RWPE2 (cell line): ENCODE results near the gene EGFLAM.

Source experiments
- ATAC-seq: fragments of 200-7000 bp; cut with Tn5 transposase; 3 replicates; pipeline ENCODE4 v1.9.1; 2021; ENCODE audit warnings: low read depth
- DNase-seq: peaks from one replicate; pipeline ENCODE4 v3.0.0-alpha.2; 2020; ENCODE audit warnings: low spot score
- H3K27ac ChIP-seq: fragments of 450-650 bp; 2 replicates; pipeline ENCODE4 v1.5.1; 2017; ENCODE audit warnings: mild to moderate bottlenecking; ENCODE audit not compliant: poor library complexity, severe bottlenecking
- H3K27me3 ChIP-seq: fragments of 250-450 bp; sonication (Bioruptor Pico); 2 replicates; pipeline ENCODE4 v1.5.1; 2021; ENCODE audit warnings: mild to moderate bottlenecking, moderate library complexity; ENCODE audit not compliant: insufficient read depth, poor library complexity, severe bottlenecking
- H3K36me3 ChIP-seq: fragments of 250-450 bp; sonication (Bioruptor Pico); 2 replicates; pipeline ENCODE4 v1.5.1; 2020; ENCODE audit warnings: low read depth, mild to moderate bottlenecking, moderate library complexity
- H3K4me1 ChIP-seq: fragments of 250-450 bp; sonication (Bioruptor Pico); 2 replicates; pipeline ENCODE4 v1.5.1; 2021; ENCODE audit warnings: mild to moderate bottlenecking, moderate library complexity; ENCODE audit not compliant: insufficient read depth, poor library complexity, severe bottlenecking
- H3K4me3 ChIP-seq: fragments of 250-450 bp; sonication (Bioruptor Pico); 2 replicates; pipeline ENCODE4 v1.5.1; 2021; ENCODE audit warnings: mild to moderate bottlenecking, moderate library complexity; ENCODE audit not compliant: severe bottlenecking
- H3K9me3 ChIP-seq: fragments of 250-450 bp; sonication (Bioruptor Pico); 2 replicates; pipeline ENCODE4 v1.5.1; 2021; ENCODE audit warnings: mild to moderate bottlenecking, moderate library complexity; ENCODE audit not compliant: severe bottlenecking
- TF ChIP-seq, protein P1 (sequence below): fragments of 450-650 bp; IDR thresholded peaks from one replicate; pipeline ENCODE4 v1.5.1; 2017; ENCODE audit warnings: mild to moderate bottlenecking, moderate library complexity; ENCODE audit not compliant: poor library complexity, severe bottlenecking

The EGFLAM gene

GRCh38 chr5:38258319-38259061 lies at the start of gene EGFLAM:
EGFLAM (plus strand) TSS chr5:38258559; CDS start chr5:38258755, 196 bp downstream.
- no peaks in the 10 kb centered on the region for H3K9me3 ChIP-seq
- DNase-seq (no peak), ATAC-seq (peak; percentile 88)
- no peaks in the 10 kb centered on the region for H3K4me1 ChIP-seq
- TF ChIP-seq, protein P1, sequence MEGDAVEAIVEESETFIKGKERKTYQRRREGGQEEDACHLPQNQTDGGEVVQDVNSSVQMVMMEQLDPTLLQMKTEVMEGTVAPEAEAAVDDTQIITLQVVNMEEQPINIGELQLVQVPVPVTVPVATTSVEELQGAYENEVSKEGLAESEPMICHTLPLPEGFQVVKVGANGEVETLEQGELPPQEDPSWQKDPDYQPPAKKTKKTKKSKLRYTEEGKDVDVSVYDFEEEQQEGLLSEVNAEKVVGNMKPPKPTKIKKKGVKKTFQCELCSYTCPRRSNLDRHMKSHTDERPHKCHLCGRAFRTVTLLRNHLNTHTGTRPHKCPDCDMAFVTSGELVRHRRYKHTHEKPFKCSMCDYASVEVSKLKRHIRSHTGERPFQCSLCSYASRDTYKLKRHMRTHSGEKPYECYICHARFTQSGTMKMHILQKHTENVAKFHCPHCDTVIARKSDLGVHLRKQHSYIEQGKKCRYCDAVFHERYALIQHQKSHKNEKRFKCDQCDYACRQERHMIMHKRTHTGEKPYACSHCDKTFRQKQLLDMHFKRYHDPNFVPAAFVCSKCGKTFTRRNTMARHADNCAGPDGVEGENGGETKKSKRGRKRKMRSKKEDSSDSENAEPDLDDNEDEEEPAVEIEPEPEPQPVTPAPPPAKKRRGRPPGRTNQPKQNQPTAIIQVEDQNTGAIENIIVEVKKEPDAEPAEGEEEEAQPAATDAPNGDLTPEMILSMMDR: peak; percentile 35
- no peaks in the 10 kb centered on the region for H3K36me3 ChIP-seq
- no peak within 1 kb of the TSS for H3K27ac ChIP-seq
- H3K27me3 ChIP-seq: peaks cover 96% of the 10 kb centered on the region
- peak within 1 kb of the TSS; percentile 18 for H3K4me3 ChIP-seq

- DNase-seq (no peak), ATAC-seq (peak; percentile 75)
- H3K27me3 ChIP-seq: peaks cover 12% of the 10 kb centered on the region
- H3K4me3 ChIP-seq: no peak overlapping the region
- no peaks in the 10 kb centered on the region for H3K4me1 ChIP-seq
- TF ChIP-seq, protein P1: peak; percentile 88
- H3K36me3 ChIP-seq: no peaks in the 10 kb centered on the region
- no peaks in the 10 kb centered on the region for H3K9me3 ChIP-seq
- no peak overlapping the region for H3K27ac ChIP-seq
These were observed 49.5 kb upstream of the EGFLAM start for GRCh38 chr5:38208782-38209378.

GRCh38 chr5:38210676-38211353 lies 47.5 kb upstream of the EGFLAM start:
- peaks cover 9% of the 10 kb centered on the region for H3K27me3 ChIP-seq

GRCh38 chr5:38211354-38211710 lies 47.0 kb upstream of the EGFLAM start:
- peaks cover 11% of the 10 kb centered on the region for H3K27me3 ChIP-seq
- H3K36me3 ChIP-seq: no peaks in the 10 kb centered on the region
- no peak for DNase-seq
- H3K4me1 ChIP-seq: no peaks in the 10 kb centered on the region
- TF ChIP-seq, protein P1: no peak
- H3K9me3 ChIP-seq: no peaks in the 10 kb centered on the region
- H3K27ac ChIP-seq: no peak overlapping the region
- H3K4me3 ChIP-seq: no peak overlapping the region
- ATAC-seq: no peak

More at GRCh38 chr5:38210676-38211353, 47.5 kb upstream of the EGFLAM start:
- no peaks in the 10 kb centered on the region for H3K4me1 ChIP-seq
- H3K9me3 ChIP-seq: no peaks in the 10 kb centered on the region
- DNase-seq (no peak), ATAC-seq (no peak)
- H3K27ac ChIP-seq: no peak overlapping the region
- H3K4me3 ChIP-seq: no peak overlapping the region
- TF ChIP-seq, protein P1: no peak
- H3K36me3 ChIP-seq: no peaks in the 10 kb centered on the region

- ATAC-seq (no peak), DNase-seq (no peak)
- Histone ChIP-seq H3K27me3 (peaks cover 14% of the 10 kb centered on the region), H3K27ac (no peak overlapping the region), H3K36me3 (no peaks in the 10 kb centered on the region), H3K4me3 (no peak overlapping the region), H3K4me1 (no peaks in the 10 kb centered on the region), H3K9me3 (no peaks in the 10 kb centered on the region)
- TF ChIP-seq, protein P1: no peak
These were observed 46.1 kb upstream of the EGFLAM start for GRCh38 chr5:38212307-38212706.
